HFFc6 (cell line): ENCODE measurements around the gene LTBR. TPM values are rescaled to one million over a fixed set of nuclear protein-coding genes. Genes with fewer than 3 reads are reported as not detected.
"Not testable (repeated sequence)": the region's sequence is repeated elsewhere in the genome, so short reads cannot be mapped to it uniquely, and the experiment has no call there.

ENCODE experiments used
- DNase-seq: peaks from one replicate; pipeline ENCODE4 v3.0.0-alpha.2; 2018
- H3K27ac Mint-ChIP-seq: 2 replicates; pipeline ENCODE4 v1.8.0; 2020; ENCODE audit warnings: mild to moderate bottlenecking, mixed read lengths
- H3K27me3 Mint-ChIP-seq: 2 replicates; pipeline ENCODE4 v1.8.0; 2021; ENCODE audit warnings: mild to moderate bottlenecking, moderate library complexity, mixed read lengths; ENCODE audit not compliant: insufficient read depth
- H3K36me3 Mint-ChIP-seq: 2 replicates; pipeline ENCODE4 v1.8.0; 2021; ENCODE audit warnings: low read depth, mixed read lengths
- H3K4me1 Mint-ChIP-seq: 2 replicates; pipeline ENCODE4 v1.8.0; 2020; ENCODE audit warnings: low read depth, mixed read lengths
- H3K4me3 Mint-ChIP-seq: 2 replicates; pipeline ENCODE4 v1.8.0; 2020; ENCODE audit warnings: mild to moderate bottlenecking, moderate library complexity, mixed read lengths
- H3K9me3 Mint-ChIP-seq: 2 replicates; pipeline ENCODE4 v1.8.0; 2020; ENCODE audit warnings: mild to moderate bottlenecking, mixed read lengths
- CTCF ChIP-seq: fragments of 200-600 bp; sonication (generic); IDR thresholded peaks from 2 replicates; pipeline ENCODE4 v1.5.0; 2021; ENCODE audit warnings: antibody characterized with exemption, mild to moderate bottlenecking
- total RNA-seq, 6 experiments: library from RNA; stranded (reverse); fragmentation: NEBNext Ultra II Directional; extraction: Animal tissue kit (Norgen Biotek cat#: 25700); gene quantifications; 2 replicates in 1 of 6; 3 replicates in 5 of 6; pipeline ENCODE4 v1.2.3, GENCODE V29; 2021

Gene LTBR
- total RNA-seq, 6 experiments from 2014 or later, result 91.5 to 124 (median 106) TPM

- Mint-ChIP-seq H3K4me1 (peaks cover 47% of the 10 kb centered on the region), H3K9me3 (no peaks in the 10 kb centered on the region), H3K36me3 (peaks cover 21% of the 10 kb centered on the region), H3K27me3 (no peaks in the 10 kb centered on the region; the same call in 1 of the 2 replicates), H3K27ac (no peak overlapping the region), H3K4me3 (no peak overlapping the region)
- DNase-seq, result peak; percentile 99
- no peak for TF ChIP-seq CTCF
Measured at GRCh38 chr12:6336079-6336888, 47.7 kb upstream of the LTBR start.

GRCh38 chr12:6336889-6337853, 46.8 kb upstream of the LTBR start:
- Mint-ChIP-seq H3K27me3 (no peaks in the 10 kb centered on the region; the same call in 1 of the 2 replicates), H3K4me3 (no peak overlapping the region), H3K36me3 (peaks cover 17% of the 10 kb centered on the region; the same call in 1 of the 2 replicates), H3K4me1 (peaks cover 44% of the 10 kb centered on the region), H3K27ac (no peak overlapping the region), H3K9me3 (no peaks in the 10 kb centered on the region)
- DNase-seq, result no peak
- no peak for TF ChIP-seq CTCF

- peaks cover 13% of the 10 kb centered on the region; the same call in 1 of the 2 replicates for H3K36me3 Mint-ChIP-seq
- TF ChIP-seq CTCF, result no peak
- H3K9me3 Mint-ChIP-seq, result no peaks in the 10 kb centered on the region
- H3K4me1 Mint-ChIP-seq, result peaks cover 44% of the 10 kb centered on the region
- H3K27me3 Mint-ChIP-seq, result no peaks in the 10 kb centered on the region; the same call in 1 of the 2 replicates
- H3K4me3 Mint-ChIP-seq, result no peak overlapping the region
- no peak overlapping the region for H3K27ac Mint-ChIP-seq
- no peak for DNase-seq
Measured at GRCh38 chr12:6337958-6338433, 46.0 kb upstream of the LTBR start.

- DNase-seq, H3K27ac Mint-ChIP-seq, H3K36me3 Mint-ChIP-seq, H3K4me3 Mint-ChIP-seq, H3K9me3 Mint-ChIP-seq, H3K27me3 Mint-ChIP-seq: not testable (repeated sequence)
- H3K4me1 Mint-ChIP-seq, result peaks cover 44% of the 10 kb centered on the region
Measured at GRCh38 chr12:6338536-6338935, 45.4 kb upstream of the LTBR start.

GRCh38 chr12:6338955-6339354, 45.0 kb upstream of the LTBR start:
- no peak for DNase-seq
- H3K4me3 Mint-ChIP-seq, result no peak overlapping the region
- H3K27me3 Mint-ChIP-seq, result no peaks in the 10 kb centered on the region; the same call in 1 of the 2 replicates
- peaks cover 42% of the 10 kb centered on the region for H3K4me1 Mint-ChIP-seq
- no peak overlapping the region for H3K27ac Mint-ChIP-seq
- H3K9me3 Mint-ChIP-seq, result no peaks in the 10 kb centered on the region
- peaks cover 4% of the 10 kb centered on the region; the same call in 1 of the 2 replicates for H3K36me3 Mint-ChIP-seq
- TF ChIP-seq CTCF, result no peak
